ENCODE results near the gene VEPH1. TPM values are rescaled to one million over a fixed set of nuclear protein-coding genes. Genes with fewer than 3 reads are reported as not detected.

Gene VEPH1
- total and polyA plus RNA-seq, 7 experiments from 2014 or later = 0.22 to 0.48 TPM; not detected in 5

DNA sequence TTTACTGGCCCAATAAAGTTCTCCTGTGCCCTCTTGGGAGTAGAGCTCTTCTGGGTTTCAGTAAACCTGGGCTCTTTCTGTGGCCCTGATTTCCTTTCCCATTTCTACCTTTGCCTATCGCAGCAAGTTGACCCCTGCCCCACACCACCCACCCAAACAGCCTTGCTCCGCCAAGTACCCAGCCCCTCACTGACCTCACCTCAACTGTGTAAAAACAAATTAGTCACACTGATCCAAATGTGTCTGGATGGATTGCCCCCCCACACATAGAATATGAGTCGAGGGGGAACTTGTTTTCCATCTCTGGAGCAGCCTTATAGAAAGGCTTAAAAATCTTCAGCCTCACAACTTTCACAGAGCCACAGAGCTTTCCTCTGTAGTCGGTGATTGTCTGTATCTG, 28.6 kb upstream of the VEPH1 start:
- no peaks in the 10 kb centered on the region for H3K36me3 Mint-ChIP-seq
- Histone ChIP-seq H3K4me3 (ENCODE audit: low read length) (no peak overlapping the region), H3K27ac (ENCODE audit: low read depth, low read length) (no peak overlapping the region), H3K36me3 (ENCODE audit: control insufficient read depth in 2 of 3, insufficient read depth in 3 of 3, low read length in 3 of 3) (no peaks in the 10 kb centered on the region), H3K27me3 (ENCODE audit: control insufficient read depth in 2 of 2, insufficient read depth in 2 of 2, low read length in 2 of 2) (no peaks in the 10 kb centered on the region), H3K4me1 (ENCODE audit: control insufficient read depth in 2 of 2, insufficient read depth in 2 of 2, low read length in 2 of 2) (no peaks in the 10 kb centered on the region), H3K9me3 (ENCODE audit: control insufficient read depth in 2 of 3, low read length in 3 of 3) (no peaks in the 10 kb centered on the region)
- no peaks in the 10 kb centered on the region for H3K4me1 Mint-ChIP-seq
- no peak overlapping the region for H3K4me3 Mint-ChIP-seq
- no peak for DNase-seq
- intact Hi-C loops (cut with micrococcal nuclease) = loop anchor here (1.0 to 5.0 kb wide), 3 partner anchors 41 to 901 kb away; no protein-coding TSS in a partner anchor
- H3K27ac Mint-ChIP-seq = no peak overlapping the region
- POLR2A ChIA-PET = no interaction called here
- CTCF ChIA-PET = no interaction called here
- no peak for ATAC-seq
- H3K9me3 Mint-ChIP-seq = no peaks in the 10 kb centered on the region
- H3K27me3 Mint-ChIP-seq = peaks cover 0 to 6% (median 0%) of the 10 kb centered on the region in 5 donors

DNA sequence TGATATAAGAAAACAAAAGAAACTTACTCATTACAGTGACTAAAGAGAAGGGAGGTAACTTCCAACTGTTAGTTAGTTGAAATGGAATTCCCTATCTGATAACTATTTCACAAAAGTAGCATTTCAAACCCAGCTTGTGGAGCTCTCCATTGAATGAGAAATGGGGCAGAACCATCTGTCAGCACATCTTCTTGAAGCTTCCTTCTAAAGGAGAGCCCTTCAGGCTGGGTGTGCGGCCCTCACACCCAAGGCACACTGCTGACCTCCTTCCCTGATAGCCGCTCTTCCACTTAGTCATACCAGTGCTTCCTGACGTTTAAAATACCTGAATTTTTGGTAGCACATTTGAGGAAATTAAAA, 28.1 kb upstream of the VEPH1 start:
- CTCF ChIA-PET = no interaction called here
- H3K36me3 ChIP-seq (ENCODE audit: control insufficient read depth in 2 of 3, insufficient read depth in 3 of 3, low read length in 3 of 3) = no peaks in the 10 kb centered on the region
- H3K27me3 ChIP-seq (ENCODE audit: control insufficient read depth in 2 of 2, insufficient read depth in 2 of 2, low read length in 2 of 2) = no peaks in the 10 kb centered on the region
- POLR2A ChIA-PET = no interaction called here
- no peaks in the 10 kb centered on the region for H3K9me3 Mint-ChIP-seq
- peaks cover 0 to 6% (median 0%) of the 10 kb centered on the region in 5 donors for H3K27me3 Mint-ChIP-seq
- no peaks in the 10 kb centered on the region for H3K4me1 Mint-ChIP-seq
- no peak overlapping the region for H3K4me3 ChIP-seq (ENCODE audit: low read length)
- ATAC-seq = no peak
- H3K27ac Mint-ChIP-seq = no peak overlapping the region
- H3K4me3 Mint-ChIP-seq = no peak overlapping the region
- H3K36me3 Mint-ChIP-seq = no peaks in the 10 kb centered on the region
- no peak overlapping the region for H3K27ac ChIP-seq (ENCODE audit: low read depth, low read length)
- no peaks in the 10 kb centered on the region for H3K4me1 ChIP-seq (ENCODE audit: control insufficient read depth in 2 of 2, insufficient read depth in 2 of 2, low read length in 2 of 2)
- H3K9me3 ChIP-seq (ENCODE audit: control insufficient read depth in 2 of 3, low read length in 3 of 3) = no peaks in the 10 kb centered on the region
- intact Hi-C loops (cut with micrococcal nuclease) = loop anchor here in 1 of 2 donors (5.0 kb wide), 1 partner anchor 901 kb away; no protein-coding TSS in a partner anchor
- DNase-seq = no peak

DNA sequence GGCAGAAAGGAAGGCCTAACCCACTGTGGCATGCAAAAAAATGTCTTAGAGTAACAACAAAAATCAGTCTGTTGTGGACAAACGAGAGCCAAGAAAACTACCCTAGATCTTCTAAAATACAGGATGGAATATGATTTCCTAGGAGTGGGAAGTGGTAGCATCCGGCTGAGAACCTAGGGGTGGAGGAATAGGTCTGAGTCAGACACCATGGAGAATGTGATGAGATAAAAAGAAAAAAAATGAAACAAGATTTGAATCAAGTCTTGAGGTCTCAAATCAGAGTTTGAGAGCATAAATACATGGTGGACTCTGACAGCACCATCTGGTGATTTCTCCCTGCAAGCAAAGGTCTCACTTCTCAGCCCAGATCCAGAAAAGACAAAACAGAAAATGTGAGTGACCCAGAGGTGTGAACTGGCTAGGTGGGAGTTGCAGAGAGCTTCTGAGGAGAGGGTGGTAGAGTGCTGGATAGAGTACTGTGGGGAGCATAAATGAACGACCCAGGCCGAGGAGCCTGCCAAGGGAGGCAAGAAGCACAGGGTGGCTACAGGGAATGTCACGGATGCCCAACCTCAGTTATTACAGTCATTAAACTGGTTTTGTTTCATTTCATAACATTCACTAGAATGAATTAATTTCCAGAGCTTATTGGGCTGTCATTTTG, 27.6 kb upstream of the VEPH1 start:
- Histone ChIP-seq H3K27ac (ENCODE audit: low read depth, low read length) (no peak overlapping the region), H3K4me1 (ENCODE audit: control insufficient read depth in 2 of 2, insufficient read depth in 2 of 2, low read length in 2 of 2) (no peaks in the 10 kb centered on the region), H3K36me3 (ENCODE audit: control insufficient read depth in 2 of 3, insufficient read depth in 3 of 3, low read length in 3 of 3) (no peaks in the 10 kb centered on the region), H3K9me3 (ENCODE audit: control insufficient read depth in 2 of 3, low read length in 3 of 3) (no peaks in the 10 kb centered on the region), H3K4me3 (ENCODE audit: low read length) (no peak overlapping the region), H3K27me3 (ENCODE audit: control insufficient read depth in 2 of 2, insufficient read depth in 2 of 2, low read length in 2 of 2) (no peaks in the 10 kb centered on the region)
- POLR2A ChIA-PET = no interaction called here
- Mint-ChIP-seq H3K36me3 (no peaks in the 10 kb centered on the region), H3K4me3 (no peak overlapping the region), H3K27me3 (peaks cover 0 to 6% (median 0%) of the 10 kb centered on the region in 5 donors), H3K9me3 (no peaks in the 10 kb centered on the region), H3K4me1 (no peaks in the 10 kb centered on the region), H3K27ac (no peak overlapping the region)
- ATAC-seq (no peak), DNase-seq (no peak)
- CTCF ChIA-PET = no interaction called here
- intact Hi-C loops (cut with micrococcal nuclease) = loop anchor here in 1 of 2 donors (5.0 kb wide), 1 partner anchor 902 kb away; no protein-coding TSS in a partner anchor

- Histone ChIP-seq H3K27ac (ENCODE audit: low read depth, low read length) (no peak overlapping the region), H3K9me3 (ENCODE audit: control insufficient read depth in 2 of 3, low read length in 3 of 3) (no peaks in the 10 kb centered on the region), H3K36me3 (ENCODE audit: control insufficient read depth in 2 of 3, insufficient read depth in 3 of 3, low read length in 3 of 3) (no peaks in the 10 kb centered on the region), H3K27me3 (ENCODE audit: control insufficient read depth in 2 of 2, insufficient read depth in 2 of 2, low read length in 2 of 2) (no peaks in the 10 kb centered on the region), H3K4me1 (ENCODE audit: control insufficient read depth in 2 of 2, insufficient read depth in 2 of 2, low read length in 2 of 2) (no peaks in the 10 kb centered on the region), H3K4me3 (ENCODE audit: low read length) (no peak overlapping the region)
- no peak overlapping the region for H3K4me3 Mint-ChIP-seq
- intact Hi-C loops (cut with micrococcal nuclease) = loop anchor here in 1 of 2 donors (5.0 kb wide), 1 partner anchor 903 kb away; no protein-coding TSS in a partner anchor
- CTCF ChIA-PET = no interaction called here
- no peak overlapping the region for H3K27ac Mint-ChIP-seq
- POLR2A ChIA-PET = no interaction called here
- no peaks in the 10 kb centered on the region for H3K4me1 Mint-ChIP-seq
- H3K36me3 Mint-ChIP-seq = no peaks in the 10 kb centered on the region
- no peak for ATAC-seq
- DNase-seq = no peak
- H3K9me3 Mint-ChIP-seq = no peaks in the 10 kb centered on the region
- H3K27me3 Mint-ChIP-seq = peaks cover 0 to 10% (median 4%) of the 10 kb centered on the region in 5 donors
These were observed 26.5 kb upstream of the VEPH1 start for GRCh38 chr3:157529751-157530150.

- Histone ChIP-seq H3K27ac (ENCODE audit: low read depth, low read length) (no peak overlapping the region), H3K4me3 (ENCODE audit: low read length) (no peak overlapping the region), H3K27me3 (ENCODE audit: control insufficient read depth in 2 of 2, insufficient read depth in 2 of 2, low read length in 2 of 2) (no peaks in the 10 kb centered on the region), H3K36me3 (ENCODE audit: control insufficient read depth in 2 of 3, insufficient read depth in 3 of 3, low read length in 3 of 3) (no peaks in the 10 kb centered on the region), H3K9me3 (ENCODE audit: control insufficient read depth in 2 of 3, low read length in 3 of 3) (no peaks in the 10 kb centered on the region), H3K4me1 (ENCODE audit: control insufficient read depth in 2 of 2, insufficient read depth in 2 of 2, low read length in 2 of 2) (no peaks in the 10 kb centered on the region)
- Mint-ChIP-seq H3K36me3 (no peaks in the 10 kb centered on the region), H3K4me1 (no peaks in the 10 kb centered on the region), H3K9me3 (peaks cover 0 to 5% (median 0%) of the 10 kb centered on the region in 11 donors), H3K27me3 (peaks cover 2 to 13% (median 9%) of the 10 kb centered on the region in 5 donors), H3K4me3 (no peak overlapping the region), H3K27ac (no peak overlapping the region)
- ChIA-PET CTCF (no interaction called here), POLR2A (no interaction called here)
- no peak for DNase-seq
- intact Hi-C loops (cut with micrococcal nuclease) = no loop called here
- ATAC-seq = no peak
These were observed 25.9 kb upstream of the VEPH1 start for GRCh38 chr3:157529085-157529484.

DNA sequence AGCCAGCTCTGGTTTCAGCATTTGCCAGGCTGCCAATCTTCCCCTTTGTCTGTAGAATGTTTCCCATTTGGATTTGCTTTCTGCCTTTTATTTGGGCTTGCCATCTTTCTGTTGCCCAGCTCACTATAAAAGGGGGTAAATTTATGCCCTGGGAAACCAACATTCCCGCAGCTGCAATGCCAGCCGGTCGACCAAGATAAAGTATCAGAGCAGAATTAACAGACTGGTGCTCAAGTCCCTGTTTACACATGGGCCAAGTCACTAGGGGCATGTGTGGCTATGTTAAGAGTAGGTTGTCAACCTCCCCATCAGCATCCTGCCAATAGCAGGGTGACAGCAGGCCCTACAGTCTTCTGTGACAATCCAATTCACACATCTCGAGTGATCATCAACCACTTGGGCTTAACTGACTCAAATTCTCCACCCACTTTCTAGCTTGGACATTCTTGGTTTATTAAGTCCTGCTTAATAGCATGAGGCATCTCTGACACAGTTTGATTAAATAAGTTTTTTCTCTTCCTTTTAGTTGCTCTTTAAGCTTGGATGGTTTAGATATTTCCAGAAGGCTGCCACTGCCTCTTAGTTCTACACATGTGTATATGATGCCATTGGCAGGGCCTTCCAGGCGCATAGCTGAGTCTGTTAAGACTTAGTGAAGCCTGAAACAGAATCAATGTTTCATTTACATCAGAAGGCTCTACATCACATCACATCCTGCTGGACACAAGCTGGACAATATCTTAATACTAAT, 24.1 kb upstream of the VEPH1 start:
- Mint-ChIP-seq H3K36me3 (no peaks in the 10 kb centered on the region), H3K4me3 (no peak overlapping the region), H3K9me3 (peaks cover 0 to 10% (median 0%) of the 10 kb centered on the region in 11 donors), H3K4me1 (no peaks in the 10 kb centered on the region), H3K27ac (no peak overlapping the region), H3K27me3 (peaks cover 2 to 14% (median 13%) of the 10 kb centered on the region in 5 donors)
- Histone ChIP-seq H3K9me3 (ENCODE audit: control insufficient read depth in 2 of 3, low read length in 3 of 3) (no peaks in the 10 kb centered on the region), H3K27ac (ENCODE audit: low read depth, low read length) (no peak overlapping the region), H3K36me3 (ENCODE audit: control insufficient read depth in 2 of 3, insufficient read depth in 3 of 3, low read length in 3 of 3) (no peaks in the 10 kb centered on the region), H3K4me3 (ENCODE audit: low read length) (no peak overlapping the region), H3K4me1 (ENCODE audit: control insufficient read depth in 2 of 2, insufficient read depth in 2 of 2, low read length in 2 of 2) (no peaks in the 10 kb centered on the region), H3K27me3 (ENCODE audit: control insufficient read depth in 2 of 2, insufficient read depth in 2 of 2, low read length in 2 of 2) (no peaks in the 10 kb centered on the region)
- POLR2A ChIA-PET = no interaction called here
- ATAC-seq = no peak
- intact Hi-C loops (cut with micrococcal nuclease) = no loop called here
- CTCF ChIA-PET = no interaction called here
- no peak for DNase-seq

- DNase-seq (no peak), ATAC-seq (no peak)
- Histone ChIP-seq H3K4me3 (ENCODE audit: low read length) (no peak overlapping the region), H3K9me3 (ENCODE audit: control insufficient read depth in 2 of 3, low read length in 3 of 3) (no peaks in the 10 kb centered on the region), H3K27ac (ENCODE audit: low read depth, low read length) (no peak overlapping the region), H3K4me1 (ENCODE audit: control insufficient read depth in 2 of 2, insufficient read depth in 2 of 2, low read length in 2 of 2) (no peaks in the 10 kb centered on the region), H3K27me3 (ENCODE audit: control insufficient read depth in 2 of 2, insufficient read depth in 2 of 2, low read length in 2 of 2) (no peaks in the 10 kb centered on the region), H3K36me3 (ENCODE audit: control insufficient read depth in 2 of 3, insufficient read depth in 3 of 3, low read length in 3 of 3) (no peaks in the 10 kb centered on the region)
- intact Hi-C loops (cut with micrococcal nuclease) = no loop called here
- ChIA-PET POLR2A (no interaction called here), CTCF (no interaction called here)
- H3K4me1 Mint-ChIP-seq = no peaks in the 10 kb centered on the region
- no peak overlapping the region for H3K27ac Mint-ChIP-seq
- H3K4me3 Mint-ChIP-seq = no peak overlapping the region
- H3K27me3 Mint-ChIP-seq = peaks cover 2 to 21% (median 13%) of the 10 kb centered on the region in 5 donors
- H3K36me3 Mint-ChIP-seq = no peaks in the 10 kb centered on the region
- H3K9me3 Mint-ChIP-seq = peaks cover 0 to 10% (median 0%) of the 10 kb centered on the region in 11 donors
These were observed 22.8 kb upstream of the VEPH1 start for GRCh38 chr3:157526036-157526435.
